ENCODE results near the gene ST6GALNAC3.

DNA sequence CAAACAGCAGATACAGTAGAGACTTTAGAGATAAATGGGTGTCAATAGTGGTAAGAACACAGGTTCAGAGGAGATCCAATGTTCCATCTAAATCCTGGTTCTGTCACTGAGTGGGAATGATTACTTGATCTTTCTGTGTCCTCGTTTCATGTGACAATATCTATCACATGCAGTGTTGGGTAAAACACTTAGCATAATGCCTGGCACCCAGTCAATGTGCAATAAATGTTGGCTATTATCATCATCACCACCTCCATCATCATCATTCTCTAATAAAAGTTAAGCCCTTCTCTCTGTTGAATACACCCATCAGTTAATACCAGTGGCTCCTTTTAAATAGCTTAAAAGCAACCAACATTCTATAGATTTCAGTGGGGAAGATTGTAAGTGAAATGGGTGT lies 184.7 kb downstream of the ST6GALNAC3 start:
- TF ChIP-seq, protein P1, sequence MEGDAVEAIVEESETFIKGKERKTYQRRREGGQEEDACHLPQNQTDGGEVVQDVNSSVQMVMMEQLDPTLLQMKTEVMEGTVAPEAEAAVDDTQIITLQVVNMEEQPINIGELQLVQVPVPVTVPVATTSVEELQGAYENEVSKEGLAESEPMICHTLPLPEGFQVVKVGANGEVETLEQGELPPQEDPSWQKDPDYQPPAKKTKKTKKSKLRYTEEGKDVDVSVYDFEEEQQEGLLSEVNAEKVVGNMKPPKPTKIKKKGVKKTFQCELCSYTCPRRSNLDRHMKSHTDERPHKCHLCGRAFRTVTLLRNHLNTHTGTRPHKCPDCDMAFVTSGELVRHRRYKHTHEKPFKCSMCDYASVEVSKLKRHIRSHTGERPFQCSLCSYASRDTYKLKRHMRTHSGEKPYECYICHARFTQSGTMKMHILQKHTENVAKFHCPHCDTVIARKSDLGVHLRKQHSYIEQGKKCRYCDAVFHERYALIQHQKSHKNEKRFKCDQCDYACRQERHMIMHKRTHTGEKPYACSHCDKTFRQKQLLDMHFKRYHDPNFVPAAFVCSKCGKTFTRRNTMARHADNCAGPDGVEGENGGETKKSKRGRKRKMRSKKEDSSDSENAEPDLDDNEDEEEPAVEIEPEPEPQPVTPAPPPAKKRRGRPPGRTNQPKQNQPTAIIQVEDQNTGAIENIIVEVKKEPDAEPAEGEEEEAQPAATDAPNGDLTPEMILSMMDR (IDR thresholded peaks at IDR 0.05): no peak
- TF ChIP-seq EP300 (IDR thresholded peaks at IDR 0.05) (no peak), POLR2AphosphoS5 (IDR thresholded peaks at IDR 0.05) (no peak), POLR2A (IDR thresholded peaks at IDR 0.05) (no peak)
